GM19023 (cell line): ENCODE measurements around the gene ST7.
"Not testable (repeated sequence)": the region's sequence is repeated elsewhere in the genome, so short reads cannot be mapped to it uniquely, and the experiment has no call there.

Experiments
- ATAC-seq: cut with Tn5 transposase; IDR thresholded peaks from one replicate; pipeline ENCODE4 v1.9.1; 2021; ENCODE audit warnings: mild to moderate bottlenecking, moderate library complexity; ENCODE audit not compliant: unreplicated experiment

Gene ST7

DNA sequence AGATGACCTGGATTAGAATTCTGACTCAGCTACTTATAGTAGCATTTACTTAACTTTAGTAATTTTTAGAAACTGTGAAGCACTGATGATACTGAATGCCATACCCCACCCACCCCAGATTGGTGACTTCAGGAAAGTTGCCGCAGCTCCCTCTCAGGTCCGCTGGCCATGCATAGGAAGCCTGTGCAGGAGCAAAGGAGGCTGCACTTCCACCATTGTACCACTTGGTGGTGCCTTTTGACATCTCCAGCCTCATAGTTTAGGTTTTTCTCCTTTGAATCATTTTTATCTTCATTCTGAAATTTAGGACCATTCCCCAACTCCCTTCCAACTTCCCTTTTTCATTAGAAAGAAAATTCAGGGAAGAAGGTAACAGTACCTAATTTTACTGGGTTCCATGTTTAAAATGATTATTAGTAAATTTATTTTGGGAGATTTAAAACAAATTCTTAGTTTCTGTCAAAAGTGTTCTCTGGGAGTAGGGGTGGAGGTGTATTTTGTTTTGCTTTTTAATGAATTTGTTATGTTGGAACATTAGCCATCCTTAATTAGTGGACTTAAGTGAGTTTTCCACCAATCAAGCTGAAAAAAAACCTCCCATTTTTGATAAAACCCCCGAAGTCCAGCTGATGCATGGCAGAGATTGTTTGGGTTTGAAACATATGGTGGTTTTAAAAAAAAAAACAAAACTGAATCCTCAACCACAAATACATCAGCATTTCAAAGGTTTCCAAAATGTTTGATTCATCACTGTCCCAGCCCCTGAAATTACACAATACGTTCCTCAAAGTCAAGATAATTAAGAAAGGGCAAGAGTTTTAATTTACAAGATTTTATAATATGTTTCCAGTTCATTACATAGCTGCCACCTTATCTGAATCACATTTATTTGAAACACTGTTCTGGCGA is 259.9 kb downstream of the ST7 start:
- peak; percentile 81 for ATAC-seq

DNA sequence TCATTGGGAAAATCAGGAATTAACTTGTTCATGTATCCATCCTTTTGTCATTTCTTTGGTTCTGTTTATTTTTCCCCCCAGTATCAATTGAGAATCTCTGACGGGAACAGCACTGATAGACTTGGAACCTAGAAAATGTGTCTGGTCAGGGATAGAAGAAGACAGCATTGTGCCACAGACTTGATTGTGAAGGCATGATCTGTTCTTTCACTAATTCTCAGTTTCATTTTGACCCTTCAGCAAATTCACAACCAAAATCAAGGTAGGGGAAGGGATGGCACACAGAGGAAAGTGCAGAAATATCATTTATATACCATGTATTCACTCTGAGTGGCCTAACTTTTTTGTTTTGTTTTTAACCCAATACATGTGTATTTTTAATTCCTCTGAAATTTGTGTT is 262.7 kb downstream of the ST7 start:
- no peak for ATAC-seq

DNA sequence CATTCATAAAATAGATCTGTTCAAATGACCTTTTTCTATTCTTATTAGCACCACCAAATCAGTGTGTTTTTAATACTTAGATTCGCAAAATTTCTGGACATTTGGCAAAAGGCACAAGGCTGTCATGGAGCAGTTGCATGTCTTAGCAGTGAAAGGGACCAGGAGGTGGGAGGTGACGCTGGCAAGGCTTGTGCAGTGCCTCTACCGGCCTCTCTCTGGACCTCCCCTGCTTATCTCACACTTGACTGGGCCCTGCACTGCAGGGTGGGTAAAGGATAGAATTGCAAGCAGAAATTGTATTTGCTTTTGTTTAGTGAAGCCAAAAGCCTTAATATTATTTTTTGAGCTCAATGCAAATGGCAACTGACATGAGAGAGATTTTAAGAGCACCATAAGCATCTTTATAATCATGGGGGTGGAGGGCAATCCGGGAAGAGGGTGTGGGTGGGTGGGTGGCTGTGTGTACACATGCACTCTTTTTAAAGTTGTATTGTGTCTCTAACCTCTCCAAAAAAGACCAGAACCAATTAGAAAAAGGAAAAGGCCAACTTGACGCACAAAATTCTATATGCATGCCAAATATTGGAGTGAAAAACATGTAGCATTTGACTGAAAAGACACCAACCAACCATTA is 263.3 kb downstream of the ST7 start:
- ATAC-seq = no peak

GRCh38 chr7:117217106-117218035 is 264.1 kb downstream of the ST7 start:
- ATAC-seq = no peak

DNA sequence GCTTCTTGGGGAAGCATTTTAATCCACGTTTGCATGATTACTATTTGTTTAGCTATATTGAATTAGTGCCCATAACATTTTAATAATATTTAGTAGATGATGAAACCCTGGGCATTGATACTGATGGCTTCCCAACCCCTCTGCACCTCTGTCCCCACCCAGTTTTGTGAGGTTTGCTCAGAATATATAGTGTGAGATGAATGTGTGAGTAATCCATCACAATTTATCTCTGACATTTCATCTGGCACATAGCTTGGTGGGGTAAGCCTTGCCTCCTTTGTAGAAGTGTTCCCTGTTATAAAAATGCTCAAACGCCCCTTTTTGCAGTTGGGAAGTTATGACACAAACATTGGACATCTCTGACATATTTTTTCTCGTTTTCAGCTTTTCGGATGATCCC is 265.4 kb downstream of the ST7 start:
- ATAC-seq = no peak

DNA sequence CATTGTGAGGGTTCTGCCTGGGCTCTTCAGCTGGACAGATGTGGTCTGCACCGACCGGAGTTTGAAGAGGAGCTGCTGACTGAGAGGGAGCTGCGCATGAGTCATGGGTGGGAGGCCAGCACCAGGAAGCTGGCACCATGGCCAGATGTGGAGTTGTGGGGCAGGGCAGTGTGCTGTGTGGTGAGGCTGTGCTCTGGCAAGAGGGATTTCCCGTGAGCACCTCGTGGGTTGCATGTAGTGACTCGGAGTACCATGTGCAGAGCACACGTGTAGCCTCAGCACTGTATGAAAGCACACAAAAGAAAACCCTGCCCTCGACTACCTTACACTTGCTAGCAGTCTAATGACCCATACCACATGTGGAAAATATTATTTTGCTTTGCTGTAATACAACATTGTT is 266.2 kb downstream of the ST7 start:
- peak; percentile 51 for ATAC-seq

DNA sequence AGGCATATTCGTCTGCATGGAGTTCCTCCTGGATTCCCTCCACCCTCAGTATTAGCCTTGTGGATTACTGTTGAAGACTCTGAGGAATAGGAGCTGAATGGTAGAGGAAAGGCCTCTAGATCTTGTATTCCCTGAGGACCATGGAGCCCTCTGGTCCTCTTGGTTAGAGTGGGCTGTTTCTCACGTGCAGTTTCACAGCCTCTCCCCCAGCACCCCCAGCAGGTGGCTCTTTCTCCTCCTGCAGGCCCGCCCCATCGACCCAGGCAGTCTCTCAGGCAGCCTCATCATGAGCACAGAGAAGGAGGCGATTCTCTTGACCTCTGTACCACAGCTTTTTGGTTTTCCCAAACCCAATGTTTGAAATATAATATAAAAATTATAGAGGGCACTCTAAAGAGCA is 267.5 kb downstream of the ST7 start:
- no peak for ATAC-seq

GRCh38 chr7:117225536-117225935 is 272.2 kb downstream of the ST7 start:
- no peak for ATAC-seq

DNA sequence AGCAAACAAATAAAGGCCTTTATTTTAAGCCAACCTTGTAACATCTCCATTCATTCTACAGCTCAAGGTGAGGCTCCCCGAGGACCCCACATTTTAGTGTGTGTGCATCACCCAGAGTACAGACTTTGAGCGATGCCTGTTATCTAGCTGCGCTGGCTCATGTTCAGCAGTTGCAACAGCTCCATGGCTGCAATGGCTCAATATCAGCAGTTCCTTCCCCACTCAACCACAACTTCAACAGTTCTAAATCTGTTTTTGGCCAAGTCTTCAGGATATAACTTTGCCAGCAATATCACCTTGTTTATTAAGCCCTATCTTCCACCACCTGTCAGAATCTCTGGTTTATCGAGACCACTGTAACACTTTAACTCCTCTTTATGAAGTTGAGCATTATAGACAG is 273.8 kb downstream of the ST7 start:
- ATAC-seq = no peak

DNA sequence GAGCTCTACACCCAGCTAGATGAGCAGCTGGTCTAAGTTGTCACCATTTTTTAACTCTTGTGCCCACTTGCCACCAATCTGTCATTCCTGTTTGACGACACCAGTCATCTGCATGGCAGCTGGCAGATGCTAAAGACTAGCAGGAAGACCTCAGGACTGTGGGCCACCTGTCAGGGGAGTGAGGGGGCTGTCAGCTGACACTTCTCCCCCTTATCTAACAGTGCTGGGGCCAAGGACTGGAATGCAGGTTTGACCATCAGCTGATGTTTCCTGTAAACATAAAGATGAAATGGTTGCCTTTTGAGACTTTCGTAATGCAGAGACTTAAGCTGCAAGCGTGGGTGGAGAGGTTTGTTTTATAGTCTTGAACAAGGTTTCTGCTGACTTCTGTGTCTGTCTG is 276.0 kb downstream of the ST7 start:
- no peak for ATAC-seq

- peak; percentile 78 for ATAC-seq
Observed at GRCh38 chr7:117230276-117231046, 277.2 kb downstream of the ST7 start.

- no peak for ATAC-seq
Observed at GRCh38 chr7:117231047-117231359, 277.7 kb downstream of the ST7 start.

DNA sequence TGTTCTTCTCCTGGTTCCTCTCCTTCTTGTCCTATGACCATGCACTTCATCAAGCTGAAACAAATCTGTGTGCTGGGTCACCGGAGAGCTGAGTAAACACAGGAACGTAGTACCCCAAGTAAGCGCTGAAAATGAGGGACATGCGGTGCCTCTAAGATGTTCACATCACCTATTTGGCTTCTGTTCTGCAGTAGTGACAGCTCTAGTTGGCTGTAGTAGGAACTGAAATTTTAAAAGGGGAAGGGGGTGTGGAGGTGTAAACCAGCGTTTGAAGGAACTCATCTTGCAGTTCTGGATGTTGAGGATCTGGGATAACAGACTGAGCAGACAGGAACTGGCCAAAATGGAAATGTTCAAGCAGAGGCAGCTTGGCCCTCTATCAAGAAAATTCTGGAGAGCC is 284.3 kb downstream of the ST7 start:
- no peak for ATAC-seq

- no peak for ATAC-seq
Observed at GRCh38 chr7:117238472-117238871, 285.2 kb downstream of the ST7 start.

- ATAC-seq = no peak
Observed at GRCh38 chr7:117238937-117239336, 285.6 kb downstream of the ST7 start.

- no peak for ATAC-seq
Observed at GRCh38 chr7:117241088-117241487, 287.8 kb downstream of the ST7 start.

DNA sequence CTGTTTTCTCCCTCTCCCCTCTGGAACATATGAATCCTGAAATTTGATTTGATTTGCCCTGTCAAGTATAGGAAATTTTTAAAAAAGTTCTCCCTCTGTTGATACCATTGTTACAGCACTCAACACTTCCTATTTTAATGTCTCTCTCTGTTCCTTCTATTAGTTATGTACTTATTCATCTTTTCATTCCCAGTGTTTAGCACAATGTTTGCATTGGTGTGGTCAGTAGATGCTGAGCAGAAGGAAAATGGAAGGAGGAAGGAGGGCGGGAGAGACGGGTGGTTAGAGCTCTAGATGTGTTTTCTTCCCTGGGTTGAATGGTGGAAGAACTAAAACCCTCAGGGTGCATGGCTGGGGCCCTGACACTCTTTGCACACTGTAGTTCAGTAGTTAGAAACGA is 290.1 kb downstream of the ST7 start:
- ATAC-seq = no peak

GRCh38 chr7:117245703-117246102 is 292.4 kb downstream of the ST7 start:
- not testable (repeated sequence) for ATAC-seq

DNA sequence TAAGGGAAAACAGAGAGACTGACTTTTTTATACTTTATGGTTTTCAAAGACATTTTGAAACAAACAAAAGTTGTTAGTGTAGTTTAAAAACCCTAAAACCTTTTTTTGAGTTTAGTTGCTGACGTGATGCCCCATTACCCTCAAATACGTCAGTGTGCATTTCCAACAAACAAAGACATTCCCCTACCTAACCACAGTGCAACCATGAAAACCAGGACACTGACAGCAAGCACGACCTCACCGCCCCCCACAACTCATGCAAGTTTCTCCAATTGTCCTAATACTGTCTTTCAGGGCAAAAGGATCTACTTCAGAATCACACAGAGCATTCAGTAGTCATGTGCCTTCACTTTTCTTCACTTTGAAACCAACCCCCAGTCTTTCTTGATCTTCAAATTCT is 294.5 kb downstream of the ST7 start:
- ATAC-seq = no peak

DNA sequence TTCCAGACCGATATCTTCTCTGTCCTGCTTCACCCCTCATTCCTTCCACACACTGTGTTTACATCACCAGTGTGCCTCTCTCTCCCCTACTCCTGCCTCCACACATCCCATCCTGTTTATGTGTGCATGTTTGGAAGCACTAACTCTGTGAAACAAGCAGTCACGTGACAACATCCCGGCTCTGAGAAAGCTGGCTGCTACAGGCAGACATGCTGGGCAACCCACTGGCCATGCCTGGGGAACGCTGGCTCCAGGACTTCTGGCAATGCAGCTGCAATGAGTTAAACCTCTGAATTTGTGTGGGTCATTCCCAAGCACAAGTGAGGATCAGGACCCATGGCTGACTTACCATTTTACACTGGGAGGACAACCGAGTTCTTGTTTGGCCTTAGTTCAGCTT is 295.5 kb downstream of the ST7 start:
- no peak for ATAC-seq

GRCh38 chr7:117249696-117250095 is 296.4 kb downstream of the ST7 start:
- no peak for ATAC-seq
